HG03196 (cell line): Measurements from ENCODE around the gene ADAMTSL3.
A peak's percentile ranks its signal among the peaks of the same experiment; 100 is the strongest.
"Not testable (repeated sequence)": the region's sequence is repeated elsewhere in the genome, so short reads cannot be mapped to it uniquely, and the experiment has no call there.

Experiments used
- ATAC-seq: cut with Tn5 transposase; IDR thresholded peaks from one replicate; pipeline ENCODE4 v1.9.1; 2021; ENCODE audit not compliant: unreplicated experiment

Gene ADAMTSL3

GRCh38 chr15:84078038-84078437 is 424.1 kb downstream of the ADAMTSL3 start:
- not testable (repeated sequence) for ATAC-seq

GRCh38 chr15:84079325-84079884 is 425.5 kb downstream of the ADAMTSL3 start:
- ATAC-seq = not testable (repeated sequence)

GRCh38 chr15:84079885-84080777 is 426.2 kb downstream of the ADAMTSL3 start:
- peak; percentile 94 for ATAC-seq

- ATAC-seq = not testable (repeated sequence)
Measured at GRCh38 chr15:84080778-84081084, 426.8 kb downstream of the ADAMTSL3 start.

- ATAC-seq = no peak
Measured at GRCh38 chr15:84081391-84082168, 427.7 kb downstream of the ADAMTSL3 start.

- no peak for ATAC-seq
Measured at GRCh38 chr15:84082739-84083138, 428.8 kb downstream of the ADAMTSL3 start.

GRCh38 chr15:84086071-84086470 is 432.1 kb downstream of the ADAMTSL3 start:
- ATAC-seq = not testable (repeated sequence)
